ENCODE data around the gene PDE5A. TPM values are rescaled to one million over a fixed set of nuclear protein-coding genes. Genes with fewer than 3 reads are reported as not detected.
A peak's percentile ranks its signal among the peaks of the same experiment; 100 is the strongest.

The PDE5A gene
- total RNA-seq, 1 experiment from 2014 or later = 114 TPM

- intact Hi-C loops (cut with micrococcal nuclease; ENCODE audit: unreplicated experiment) (no loop called here), in situ Hi-C loops (cut with HindIII; ENCODE audit: low pct_unique_long_range_greater_than_20kb, low sequenced_read_pairs) (no loop called here)
- peak overlapping the region; percentile 91; the same call in 1 of the 2 replicates for H3K27ac ChIP-seq (ENCODE audit: low read length)
- no peaks in the 10 kb centered on the region for H3K36me3 ChIP-seq (ENCODE audit: control insufficient read depth, insufficient read depth, low read length)
- ATAC-seq (no peak), DNase-seq (ENCODE audit: low read depth, low spot score) (no peak)
- no TSS peak for BruUV-seq (replicated peaks)
- no peak for TF ChIP-seq CTCF (IDR thresholded peaks at IDR 0.05)
- TF ChIP-seq REST (IDR thresholded peaks at IDR 0.05; ENCODE audit: insufficient read depth in 1 of 2, low read depth in 2 of 2, low read length in 1 of 2) = no peak
- TF ChIP-seq SIN3A (IDR thresholded peaks at IDR 0.05; ENCODE audit: borderline replicate concordance, insufficient read depth, low read depth, low read length) = no peak
- TF ChIP-seq TCF7L2 (IDR thresholded peaks at IDR 0.05; ENCODE audit: low read depth, low read length) = no peak
- no peak for TF ChIP-seq POLR2AphosphoS5 (IDR thresholded peaks at IDR 0.05; ENCODE audit: low read depth, low read length)
- peak overlapping the region in 1 of 2 experiments; percentile 14; a peak in 1 of 4 replicates for H3K4me3 ChIP-seq (ENCODE audit: low read depth in 2 of 2, low read length in 2 of 2)
- CTCF ChIA-PET = no interaction called here
- H3K27me3 ChIP-seq (ENCODE audit: control insufficient read depth, insufficient read depth, low read length) = no peaks in the 10 kb centered on the region
- H3K9me3 ChIP-seq (ENCODE audit: control insufficient read depth, insufficient read depth, low read depth, low read length) = no peaks in the 10 kb centered on the region
- POLR2A ChIA-PET = interaction anchor here (0.6 to 0.7 kb wide), 2 partner anchors 13 to 64 kb away, joined by 3 read pairs; no protein-coding TSS in a partner anchor
- H3K4me1 ChIP-seq (ENCODE audit: control insufficient read depth, insufficient read depth, low read length) = peaks cover 22% of the 10 kb centered on the region
These were observed 25.4 kb upstream of the PDE5A start for GRCh38 chr4:119653990-119654389.

- POLR2A ChIA-PET = no interaction called here
- in situ Hi-C loops (cut with HindIII; ENCODE audit: low pct_unique_long_range_greater_than_20kb, low sequenced_read_pairs) = no loop called here
- H3K27ac ChIP-seq (ENCODE audit: low read length) = peak overlapping the region; percentile 70; the same call in 1 of the 2 replicates
These were observed 24.4 kb upstream of the PDE5A start for GRCh38 chr4:119652998-119653397.

More at GRCh38 chr4:119652998-119653397, 24.4 kb upstream of the PDE5A start:
- H3K9me3 ChIP-seq (ENCODE audit: control insufficient read depth, insufficient read depth, low read depth, low read length) = no peaks in the 10 kb centered on the region; the same call in 1 of the 2 replicates
- ATAC-seq (no peak), DNase-seq (ENCODE audit: low read depth, low spot score) (no peak)
- no peaks in the 10 kb centered on the region for H3K36me3 ChIP-seq (ENCODE audit: control insufficient read depth, insufficient read depth, low read length)
- CTCF ChIA-PET = no interaction called here
- H3K27me3 ChIP-seq (ENCODE audit: control insufficient read depth, insufficient read depth, low read length) = no peaks in the 10 kb centered on the region
- TF ChIP-seq TCF7L2 (IDR thresholded peaks at IDR 0.05; ENCODE audit: low read depth, low read length) (no peak), CTCF (IDR thresholded peaks at IDR 0.05) (no peak), SIN3A (IDR thresholded peaks at IDR 0.05; ENCODE audit: borderline replicate concordance, insufficient read depth, low read depth, low read length) (no peak)
- BruUV-seq (replicated peaks) = no TSS peak
- intact Hi-C loops (cut with micrococcal nuclease; ENCODE audit: unreplicated experiment) = no loop called here
- H3K4me3 ChIP-seq (ENCODE audit: low read depth in 2 of 2, low read length in 2 of 2) = no peak overlapping the region
- peaks cover 22% of the 10 kb centered on the region for H3K4me1 ChIP-seq (ENCODE audit: control insufficient read depth, insufficient read depth, low read length)
